ENCODE data around the gene RPL13. TPM values are rescaled to one million over a fixed set of nuclear protein-coding genes. Genes with fewer than 3 reads are reported as not detected.

RPL13 gene
- total RNA-seq, 1 experiment from 2014 or later, result 2,157 TPM

GRCh38 chr16:89540557-89540956 lies 19.9 kb upstream of the RPL13 start:
- H3K18ac ChIP-seq (ENCODE audit: insufficient read length, low read depth, low read length), result no peak overlapping the region
- H3K4me2 ChIP-seq (ENCODE audit: insufficient read depth, insufficient read length, low read length), result no peak overlapping the region
- H3K79me2 ChIP-seq (ENCODE audit: insufficient read depth, low read length), result no peaks in the 10 kb centered on the region
- H3K27ac ChIP-seq (ENCODE audit: insufficient read length, low read depth, low read length), result no peak overlapping the region
- Mint-ChIP-seq H3K4me1 (no peaks in the 10 kb centered on the region), H3K27ac (no peak overlapping the region), H3K4me3 (no peak overlapping the region), H3K36me3 (ENCODE audit: insufficient read depth in 1 of 3, low read depth in 3 of 3) (peaks cover 8 to 52% (median 43%) of the 10 kb centered on the region in 3 experiments; a peak in 5 of 7 replicates), H3K9me3 (no peaks in the 10 kb centered on the region), H3K27me3 (ENCODE audit: low read depth) (no peaks in the 10 kb centered on the region)
- no peaks in the 10 kb centered on the region for H4K20me1 ChIP-seq (ENCODE audit: control insufficient read depth, insufficient read depth, insufficient read length)
- H4K8ac ChIP-seq (replicated peaks; ENCODE audit: insufficient read length, low read depth, low read length), result no peak overlapping the region
- no peak overlapping the region for H4K91ac ChIP-seq (ENCODE audit: insufficient read length, low read depth, low read length)
- no peak overlapping the region for H2BK20ac ChIP-seq (ENCODE audit: low read depth, low read length, poor library complexity, severe bottlenecking)
- TF ChIP-seq CTCF (conservative IDR thresholded peaks at IDR 0.05), result no peak
- H2BK12ac ChIP-seq (ENCODE audit: insufficient read length, low read depth, low read length), result no peak overlapping the region
- H3K23ac ChIP-seq (ENCODE audit: insufficient read length, low read depth, low read length), result no peak overlapping the region
- WGBS (ENCODE audit: extremely low coverage, insufficient read length, low lambda C conversion rate), result no CpG with 5 or more reads among the region's 13 CpGs
- H3K9ac ChIP-seq (ENCODE audit: extremely low read depth, insufficient read length, low read length), result no peak overlapping the region
- H3K27me3 ChIP-seq (ENCODE audit: insufficient read depth, low read length), result no peaks in the 10 kb centered on the region
- no peak overlapping the region for H4K5ac ChIP-seq (ENCODE audit: insufficient read length, low read depth, low read length)
- H3K79me1 ChIP-seq (ENCODE audit: insufficient read depth, low read depth, low read length, poor library complexity, severe bottlenecking), result no peaks in the 10 kb centered on the region
- H2AFZ ChIP-seq (ENCODE audit: low read length), result no peak overlapping the region
- no peaks in the 10 kb centered on the region for H3K23me2 ChIP-seq (ENCODE audit: insufficient read length, low read depth, low read length, poor library complexity, severe bottlenecking)
- no peak overlapping the region for H3K4ac ChIP-seq (ENCODE audit: low read depth, low read length)
- no peak overlapping the region for H3K56ac ChIP-seq (ENCODE audit: insufficient read length, low read depth, low read length)
- H2BK15ac ChIP-seq (ENCODE audit: low read depth, low read length), result no peak overlapping the region
- no peak for DNase-seq
- H2BK5ac ChIP-seq (ENCODE audit: insufficient read length, low read length), result no peak overlapping the region
- no peak overlapping the region for H3T11ph ChIP-seq (ENCODE audit: low read length)
- no peaks in the 10 kb centered on the region for H3K4me1 ChIP-seq (ENCODE audit: insufficient read depth, low read length)
- H2AK5ac ChIP-seq (ENCODE audit: insufficient read length, low read length), result no peak overlapping the region
- no peaks in the 10 kb centered on the region for H3K9me3 ChIP-seq (ENCODE audit: control insufficient read depth, low read depth, low read length)
- H2BK120ac ChIP-seq (ENCODE audit: low read depth, low read length, poor library complexity, severe bottlenecking), result no peak overlapping the region
- H3K14ac ChIP-seq (ENCODE audit: insufficient read depth, low read length), result no peak overlapping the region
